PC-9 (cell line): Measurements from ENCODE around the gene NLE1. TPM values are rescaled to one million over a fixed set of nuclear protein-coding genes. Genes with fewer than 3 reads are reported as not detected.
"Not testable (repeated sequence)": the region's sequence is repeated elsewhere in the genome, so short reads cannot be mapped to it uniquely, and the experiment has no call there.

ENCODE experiments used
- BruUV-seq: library from RNA; stranded (reverse); fragments of 400-500 nt; replicated peaks from 2 replicates; lab custom pipeline; 2021; lab: Mats Ljungman, UMichigan
- CTCF ChIA-PET: fragments of 300-600 bp; sonication (Branson Sonifier 250); formaldehyde crosslinking; loops from one replicate; lab custom pipeline; 2022; ENCODE audit warnings: antibody characterized with exemption; lab: Charles Lee
- POLR2A ChIA-PET: fragments of 300-600 bp; sonication (Branson Sonifier 250); formaldehyde crosslinking; loops from one replicate; lab custom pipeline; 2022; ENCODE audit warnings: antibody characterized with exemption; ENCODE audit not compliant: unreplicated experiment; lab: Charles Lee
- DNase-seq, 2 experiments: peaks; one replicate each; pipeline versions ENCODE4 v3.0.0 to v3.0.0-alpha.2; 2015 to 2022; ENCODE audit warnings: mixed read lengths in 1 of 2
- H2AFZ ChIP-seq: fragments of 200-600 bp; sonication (generic); 2 replicates; pipeline ENCODE4 v1.8.1; 2017; ENCODE audit warnings: antibody characterized with exemption
- H3F3A ChIP-seq: fragments of 200-600 bp; sonication (generic); 2 replicates; pipeline ENCODE4 v1.8.1; 2017; ENCODE audit warnings: antibody characterized with exemption, mild to moderate bottlenecking, low read depth; ENCODE audit not compliant: insufficient read depth
- H3K27ac ChIP-seq: fragments of 200-600 bp; sonication (generic); 2 replicates; pipeline ENCODE4 v1.6.1; 2016; ENCODE audit warnings: mixed run types
- H3K27me3 ChIP-seq: fragments of 200-600 bp; sonication (generic); 2 replicates; pipeline ENCODE4 v1.6.1; 2016; ENCODE audit warnings: low read depth, mixed run types; ENCODE audit not compliant: insufficient read depth
- H3K36me3 ChIP-seq: fragments of 200-600 bp; sonication (generic); 2 replicates; pipeline ENCODE4 v1.6.1; 2016; ENCODE audit warnings: low read depth, mixed run types
- H3K4me1 ChIP-seq: fragments of 200-600 bp; sonication (generic); replicated peaks from 2 replicates; pipeline ENCODE4 v1.6.1; 2016; ENCODE audit warnings: mixed run types; ENCODE audit not compliant: insufficient read depth
- H3K4me2 ChIP-seq: fragments of 200-600 bp; sonication (generic); 2 replicates; pipeline ENCODE4 v1.6.1; 2017; ENCODE audit warnings: mixed run types
- H3K4me3 ChIP-seq: fragments of 200-600 bp; sonication (generic); 2 replicates; pipeline ENCODE4 v1.6.1; 2016; ENCODE audit warnings: mixed run types
- H3K79me2 ChIP-seq: fragments of 200-600 bp; sonication (generic); 2 replicates; pipeline ENCODE4 v1.6.1; 2017; ENCODE audit warnings: low read depth, mixed run types
- H3K9me2 ChIP-seq: fragments of 200-600 bp; sonication (generic); 2 replicates; pipeline ENCODE4 v1.8.1; 2017; ENCODE audit warnings: mild to moderate bottlenecking; ENCODE audit not compliant: insufficient read depth
- H3K9me3 ChIP-seq: fragments of 200-600 bp; sonication (generic); 2 replicates; pipeline ENCODE4 v1.8.1; 2016; ENCODE audit warnings: low read depth; ENCODE audit not compliant: insufficient read depth
- H4K20me1 ChIP-seq: fragments of 200-600 bp; sonication (generic); 2 replicates; pipeline ENCODE4 v1.8.1; 2017; ENCODE audit not compliant: insufficient read depth
- CTCF ChIP-seq: fragments of 200-600 bp; sonication (generic); conservative IDR thresholded peaks from 2 replicates; pipeline ENCODE4 v1.6.1; 2017; ENCODE audit warnings: mixed run types, antibody characterized with exemption, mild to moderate bottlenecking, moderate library complexity
- EZH2 ChIP-seq: fragments of 200-600 bp; sonication (generic); IDR thresholded peaks from 2 replicates; pipeline ENCODE4 v1.8.0; 2017; ENCODE audit warnings: antibody characterized with exemption, low read depth
- intact Hi-C: fragments of 100-400 bp; cut with micrococcal nuclease; formaldehyde crosslinking; loops from one replicate; pipeline ENCODE4 v1.10.0; 2022; ENCODE audit not compliant: unreplicated experiment
- total RNA-seq: library from RNA; stranded (reverse); gene quantifications from 2 replicates; pipeline ENCODE4 v1.2.3, GENCODE V29; 2021

NLE1 gene
- total RNA-seq, 1 experiment from 2014 or later, result 16.4 TPM

DNA sequence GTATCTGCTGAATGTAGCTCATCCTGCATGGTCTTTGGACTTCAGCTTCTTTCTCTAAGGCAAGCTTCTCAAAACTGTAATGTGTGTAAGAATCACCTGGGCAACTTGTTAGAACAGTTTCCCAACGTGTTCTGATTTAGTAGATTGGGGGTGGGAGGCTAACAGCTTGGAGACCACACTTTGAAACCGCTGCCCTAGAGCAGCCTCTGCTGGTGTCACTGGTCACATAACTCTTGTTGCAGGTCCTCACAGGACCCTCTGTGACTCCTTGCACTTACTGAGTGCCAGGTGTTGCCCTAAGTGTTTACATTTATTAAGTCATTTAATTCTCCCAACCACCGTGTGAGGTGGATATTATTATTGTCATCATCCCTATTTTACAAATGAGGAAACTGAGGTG, 42.2 kb upstream of the NLE1 start:
- Histone ChIP-seq H3K9me3 (no peaks in the 10 kb centered on the region), H3K4me2 (no peak overlapping the region), H3K27me3 (peaks cover 60% of the 10 kb centered on the region), H4K20me1 (no peaks in the 10 kb centered on the region), H3K36me3 (no peaks in the 10 kb centered on the region), H3K9me2 (no peaks in the 10 kb centered on the region), H3K79me2 (no peaks in the 10 kb centered on the region), H3K4me3 (no peak overlapping the region), H3K27ac (no peak overlapping the region), H2AFZ (no peak overlapping the region), H3F3A (no peaks in the 10 kb centered on the region), H3K4me1 (no peaks in the 10 kb centered on the region)
- TF ChIP-seq CTCF, result no peak
- TF ChIP-seq EZH2, result no peak
- BruUV-seq, result no TSS peak
- DNase-seq, result no peak
- intact Hi-C loops, result no loop called here
- POLR2A ChIA-PET, result no interaction called here
- CTCF ChIA-PET, result no interaction called here

- TF ChIP-seq CTCF, result no peak
- no peak for TF ChIP-seq EZH2
- no peaks in the 10 kb centered on the region for H3K79me2 ChIP-seq
- no TSS peak for BruUV-seq
- peaks cover 60% of the 10 kb centered on the region for H3K27me3 ChIP-seq
- no peaks in the 10 kb centered on the region for H4K20me1 ChIP-seq
- no peak overlapping the region for H3K4me2 ChIP-seq
- POLR2A ChIA-PET, result no interaction called here
- intact Hi-C loops, result no loop called here
- H3K9me2 ChIP-seq, result no peaks in the 10 kb centered on the region
- no peak for DNase-seq
- H3K36me3 ChIP-seq, result no peaks in the 10 kb centered on the region
- CTCF ChIA-PET, result no interaction called here
- H2AFZ ChIP-seq, result no peak overlapping the region
- no peak overlapping the region for H3K27ac ChIP-seq
- no peaks in the 10 kb centered on the region for H3K4me1 ChIP-seq
- no peaks in the 10 kb centered on the region for H3F3A ChIP-seq
- no peak overlapping the region for H3K4me3 ChIP-seq
- no peaks in the 10 kb centered on the region for H3K9me3 ChIP-seq
Observed at GRCh38 chr17:35183332-35183731, 41.2 kb upstream of the NLE1 start.

- CTCF ChIA-PET, BruUV-seq, H3K27ac ChIP-seq, H2AFZ ChIP-seq, H3K4me3 ChIP-seq, POLR2A ChIA-PET, intact Hi-C loops, H3K4me2 ChIP-seq, H4K20me1 ChIP-seq, H3K79me2 ChIP-seq, H3K9me2 ChIP-seq, H3K9me3 ChIP-seq, DNase-seq, H3K36me3 ChIP-seq, H3K4me1 ChIP-seq, H3F3A ChIP-seq: not testable (repeated sequence)
- peaks cover 26% of the 10 kb centered on the region for H3K27me3 ChIP-seq
Observed at GRCh38 chr17:35179379-35179778, 37.3 kb upstream of the NLE1 start.

GRCh38 chr17:35176897-35177296, 34.8 kb upstream of the NLE1 start:
- no TSS peak for BruUV-seq
- no peak for DNase-seq
- Histone ChIP-seq H3F3A (no peaks in the 10 kb centered on the region), H3K36me3 (no peaks in the 10 kb centered on the region), H4K20me1 (no peaks in the 10 kb centered on the region), H3K4me3 (no peak overlapping the region), H3K79me2 (no peaks in the 10 kb centered on the region), H3K4me2 (no peak overlapping the region), H2AFZ (no peak overlapping the region), H3K9me3 (no peaks in the 10 kb centered on the region), H3K4me1 (no peaks in the 10 kb centered on the region), H3K27me3 (peaks cover 10% of the 10 kb centered on the region; the same call in 1 of the 2 replicates), H3K27ac (no peak overlapping the region), H3K9me2 (no peaks in the 10 kb centered on the region)
- TF ChIP-seq CTCF (no peak), EZH2 (no peak)
- ChIA-PET CTCF (no interaction called here), POLR2A (no interaction called here)
- intact Hi-C loops, result no loop called here
